HL-60 (cell line): ENCODE measurements around the gene BSND.

Source experiments
- DNase-seq, 2 experiments: peaks; one replicate each; pipeline ENCODE4 v3.0.0-alpha.2; 2010 to 2020; ENCODE audit warnings: low read depth in 1 of 2, low spot score in 1 of 2
- H3K27ac ChIP-seq: fragments of 250-450 bp; sonication (Bioruptor Pico); replicated peaks from 2 replicates; pipeline ENCODE4 v1.5.1; 2020; ENCODE audit warnings: mild to moderate bottlenecking, moderate library complexity
- H3K27me3 ChIP-seq: fragments of 250-450 bp; sonication (Bioruptor Pico); 2 replicates; pipeline ENCODE4 v1.5.1; 2021; ENCODE audit warnings: mild to moderate bottlenecking, moderate library complexity; ENCODE audit not compliant: insufficient read depth, poor library complexity, severe bottlenecking
- H3K4me3 ChIP-seq: replicated peaks from 2 replicates; pipeline ENCODE4 v1.5.1; 2011; ENCODE audit warnings: mild to moderate bottlenecking, control low read depth, low read length; ENCODE audit not compliant: insufficient read depth
- CTCF ChIP-seq: IDR thresholded peaks from one replicate; pipeline ENCODE4 v1.5.1; 2011; ENCODE audit warnings: low read length, control low read depth, inconsistent platforms; ENCODE audit not compliant: insufficient read depth
- GABPA ChIP-seq: IDR thresholded peaks from 2 replicates; pipeline ENCODE4 v1.6.1; 2012; ENCODE audit warnings: low read depth
- POLR2AphosphoS5 ChIP-seq: IDR thresholded peaks from 2 replicates; pipeline ENCODE4 v1.6.1; 2012; ENCODE audit warnings: low read depth
- REST ChIP-seq: IDR thresholded peaks from 2 replicates; pipeline ENCODE4 v1.6.1; 2012; ENCODE audit warnings: low read depth; ENCODE audit not compliant: insufficient replicate concordance
- SPI1 ChIP-seq: IDR thresholded peaks from 2 replicates; pipeline ENCODE4 v1.6.1; 2012; ENCODE audit warnings: low read depth, mild to moderate bottlenecking, borderline replicate concordance

Gene BSND

GRCh38 chr1:55047611-55048010, 48.9 kb downstream of the BSND start:
- no peak for DNase-seq
- Histone ChIP-seq H3K27ac (no peak overlapping the region), H3K4me3 (no peak overlapping the region), H3K27me3 (no peaks in the 10 kb centered on the region)
- TF ChIP-seq POLR2AphosphoS5, result no peak
- TF ChIP-seq SPI1, result no peak
- no peak for TF ChIP-seq REST
- TF ChIP-seq CTCF, result no peak
- TF ChIP-seq GABPA, result no peak

- no peak overlapping the region for H3K27ac ChIP-seq
- DNase-seq, result no peak
- H3K4me3 ChIP-seq, result no peak overlapping the region
- TF ChIP-seq REST (no peak), CTCF (no peak), SPI1 (no peak), POLR2AphosphoS5 (no peak), GABPA (no peak)
- H3K27me3 ChIP-seq, result no peaks in the 10 kb centered on the region
Observed at GRCh38 chr1:55048453-55049270, 49.9 kb downstream of the BSND start.

GRCh38 chr1:55049271-55049913, 50.7 kb downstream of the BSND start:
- Histone ChIP-seq H3K4me3 (no peak overlapping the region), H3K27ac (no peak overlapping the region), H3K27me3 (no peaks in the 10 kb centered on the region)
- TF ChIP-seq REST (no peak), CTCF (no peak), POLR2AphosphoS5 (no peak), GABPA (no peak), SPI1 (no peak)
- no peak for DNase-seq
